Ishikawa (cell line): Measurements from ENCODE around the gene OGN.

Experiments
- CEBPB ChIP-seq: IDR thresholded peaks from 2 replicates; pipeline ENCODE4 v1.6.1; 2012
- EGR1 ChIP-seq: IDR thresholded peaks from 2 replicates; pipeline ENCODE4 v1.6.1; 2012
- EP300 ChIP-seq: IDR thresholded peaks from 2 replicates; pipeline ENCODE4 v1.6.1; 2012; ENCODE audit warnings: borderline replicate concordance
- MAX ChIP-seq: IDR thresholded peaks from 2 replicates; pipeline ENCODE4 v1.6.1; 2012
- NFIC ChIP-seq: IDR thresholded peaks from 2 replicates; pipeline ENCODE4 v1.6.1; 2012
- RAD21 ChIP-seq: IDR thresholded peaks from 2 replicates; pipeline ENCODE4 v1.6.1; 2012; ENCODE audit warnings: low read depth
- TAF1 ChIP-seq: IDR thresholded peaks from 2 replicates; pipeline ENCODE4 v1.6.1; 2012; ENCODE audit warnings: low read depth, mild to moderate bottlenecking
- TCF12 ChIP-seq: IDR thresholded peaks from 2 replicates; pipeline ENCODE4 v1.6.1; 2012; ENCODE audit warnings: low read depth
- TEAD4 ChIP-seq: IDR thresholded peaks from 2 replicates; pipeline ENCODE4 v1.6.1; 2012
- ZBTB7A ChIP-seq: IDR thresholded peaks from 2 replicates; pipeline ENCODE4 v1.6.1; 2012; ENCODE audit warnings: low read depth
- TF ChIP-seq, protein P1 (sequence below): IDR thresholded peaks from 2 replicates; pipeline ENCODE4 v1.6.1; 2012; ENCODE audit warnings: low read depth, mild to moderate bottlenecking
- TF ChIP-seq, protein P2 (sequence below): IDR thresholded peaks from 2 replicates; pipeline ENCODE4 v1.6.1; 2012

- TF ChIP-seq, protein P1, sequence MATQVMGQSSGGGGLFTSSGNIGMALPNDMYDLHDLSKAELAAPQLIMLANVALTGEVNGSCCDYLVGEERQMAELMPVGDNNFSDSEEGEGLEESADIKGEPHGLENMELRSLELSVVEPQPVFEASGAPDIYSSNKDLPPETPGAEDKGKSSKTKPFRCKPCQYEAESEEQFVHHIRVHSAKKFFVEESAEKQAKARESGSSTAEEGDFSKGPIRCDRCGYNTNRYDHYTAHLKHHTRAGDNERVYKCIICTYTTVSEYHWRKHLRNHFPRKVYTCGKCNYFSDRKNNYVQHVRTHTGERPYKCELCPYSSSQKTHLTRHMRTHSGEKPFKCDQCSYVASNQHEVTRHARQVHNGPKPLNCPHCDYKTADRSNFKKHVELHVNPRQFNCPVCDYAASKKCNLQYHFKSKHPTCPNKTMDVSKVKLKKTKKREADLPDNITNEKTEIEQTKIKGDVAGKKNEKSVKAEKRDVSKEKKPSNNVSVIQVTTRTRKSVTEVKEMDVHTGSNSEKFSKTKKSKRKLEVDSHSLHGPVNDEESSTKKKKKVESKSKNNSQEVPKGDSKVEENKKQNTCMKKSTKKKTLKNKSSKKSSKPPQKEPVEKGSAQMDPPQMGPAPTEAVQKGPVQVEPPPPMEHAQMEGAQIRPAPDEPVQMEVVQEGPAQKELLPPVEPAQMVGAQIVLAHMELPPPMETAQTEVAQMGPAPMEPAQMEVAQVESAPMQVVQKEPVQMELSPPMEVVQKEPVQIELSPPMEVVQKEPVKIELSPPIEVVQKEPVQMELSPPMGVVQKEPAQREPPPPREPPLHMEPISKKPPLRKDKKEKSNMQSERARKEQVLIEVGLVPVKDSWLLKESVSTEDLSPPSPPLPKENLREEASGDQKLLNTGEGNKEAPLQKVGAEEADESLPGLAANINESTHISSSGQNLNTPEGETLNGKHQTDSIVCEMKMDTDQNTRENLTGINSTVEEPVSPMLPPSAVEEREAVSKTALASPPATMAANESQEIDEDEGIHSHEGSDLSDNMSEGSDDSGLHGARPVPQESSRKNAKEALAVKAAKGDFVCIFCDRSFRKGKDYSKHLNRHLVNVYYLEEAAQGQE = no peak
- TF ChIP-seq EP300 (no peak), TCF12 (no peak), RAD21 (no peak), ZBTB7A (no peak), NFIC (no peak), TAF1 (no peak), CEBPB (no peak), MAX (no peak), EGR1 (no peak), TEAD4 (no peak)
- TF ChIP-seq, protein P2, sequence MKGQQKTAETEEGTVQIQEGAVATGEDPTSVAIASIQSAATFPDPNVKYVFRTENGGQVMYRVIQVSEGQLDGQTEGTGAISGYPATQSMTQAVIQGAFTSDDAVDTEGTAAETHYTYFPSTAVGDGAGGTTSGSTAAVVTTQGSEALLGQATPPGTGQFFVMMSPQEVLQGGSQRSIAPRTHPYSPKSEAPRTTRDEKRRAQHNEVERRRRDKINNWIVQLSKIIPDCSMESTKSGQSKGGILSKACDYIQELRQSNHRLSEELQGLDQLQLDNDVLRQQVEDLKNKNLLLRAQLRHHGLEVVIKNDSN = no peak
Measured at GRCh38 chr9:92432972-92433548, 28.7 kb upstream of the OGN start.
